Ovary (tissue), 9 donors: ENCODE measurements around the gene OARD1. TPM values are rescaled to one million over a fixed set of nuclear protein-coding genes. Genes with fewer than 3 reads are reported as not detected.

ENCODE experiments used
- DNase-seq, 5 donors: peaks; one replicate each; pipeline ENCODE4 v3.0.0-alpha.2; 2019 to 2020
- H3K27ac ChIP-seq, 2 donors: fragments of 200-600 bp; one replicate each; pipeline versions ENCODE4 v1.5.1 to v1.8.0; 2019 to 2022
- H3K27me3 ChIP-seq: fragments of 200-600 bp; one replicate; pipeline ENCODE4 v1.8.0; 2022
- H3K36me3 ChIP-seq: fragments of 200-600 bp; sonication (generic); one replicate; pipeline ENCODE4 v1.5.1; 2019
- H3K4me1 ChIP-seq: one replicate; pipeline ENCODE4 v1.8.1; 2013; ENCODE audit warnings: mild to moderate bottlenecking, moderate library complexity; ENCODE audit not compliant: insufficient read depth
- H3K4me3 ChIP-seq: fragments of 200-600 bp; sonication (generic); one replicate; pipeline ENCODE4 v1.5.1; 2017
- H3K9me3 ChIP-seq, 2 donors: fragments of 200-600 bp in 1 of 2; sonication (generic) in 1 of 2; one replicate each; pipeline versions ENCODE4 v1.5.1 to v1.8.1; 2013 to 2019; ENCODE audit warnings: mild to moderate bottlenecking in 1 of 2, moderate library complexity in 1 of 2
- EP300 ChIP-seq: sonication (generic); formaldehyde crosslinking; IDR thresholded peaks from one replicate; pipeline ENCODE4 v1.6.1; 2017; ENCODE audit warnings: antibody characterized with exemption
- POLR2A ChIP-seq: fragments of 450-650 bp; IDR thresholded peaks from one replicate; pipeline ENCODE4 v1.6.1; 2017; ENCODE audit warnings: antibody characterized with exemption, mild to moderate bottlenecking, moderate library complexity
- WGBS, 3 donors: extraction: QIAGEN DNeasy Blood & Tissue Kit in 1 of 3; methylation state at CpG; one replicate each; pipeline versions ENCODE4 v1.1.5 to v1.1.7; 2013 to 2017; 5-methylcytosine and 5-hydroxymethylcytosine counted together
- intact Hi-C, 4 donors: fragments of 100-400 bp; cut with DNase I; formaldehyde crosslinking; loops; one replicate each; pipeline versions ENCODE4 v1.11.0 to v1.15.1; 2022 to 2023
- polyA plus RNA-seq, 2 donors: library from polyadenylated mRNA; stranded (reverse); fragments of 200-250 nt in 1 of 2; fragments of 350-450 nt in 1 of 2; fragmentation: Illumina TruSeq in 1 of 2; extraction: RNeasy Lipid Tissue Mini Kit (QIAGEN cat#74804) in 1 of 2; gene quantifications; one replicate each; pipeline ENCODE4 v1.2.3, GENCODE V29; 2013 to 2014
- total RNA-seq, 7 donors: library from RNA; depleted of rRNA in 2 of 7; stranded (reverse); fragments of >200 nt in 2 of 7; fragmentation: NEBNext Ultra II Directional in 3 of 7; extraction: Animal tissue kit (Norgen Biotek cat#: 25700) in 3 of 7; gene quantifications; one replicate each; pipeline versions ENCODE4 v1.1.0 to v1.2.4, GENCODE V29; 2016 to 2023
- TF ChIP-seq, protein P1 (sequence below), 3 donors: fragments of 450-650 bp in 2 of 3; fragments of 200-600 bp in 1 of 3; IDR thresholded peaks; one replicate each; pipeline versions ENCODE4 v1.5.1 to v1.8.0; 2016 to 2022; ENCODE audit warnings: antibody characterized with exemption in 3 of 3, mild to moderate bottlenecking in 1 of 3
- donor health status: DM: no; HTN: no; CAD: no; lungs with moderate emphysema.
- donor health status: DM: no; HTN: no; CAD: no.
- donor health status: Bipolar disorder and iron deficiency.
- donor health status: DM: yes; HTN: yes; CAD: no.
- donor health status: DM: no; HTN: no; CAD: no.
- donor health status: DM: yes; HTN: yes; CAD: no.

OARD1 gene
- total and polyA plus RNA-seq, 9 donors = 10.6 to 34.5 (median 21.4) TPM

- TF ChIP-seq POLR2A = no peak
- TF ChIP-seq, protein P1, sequence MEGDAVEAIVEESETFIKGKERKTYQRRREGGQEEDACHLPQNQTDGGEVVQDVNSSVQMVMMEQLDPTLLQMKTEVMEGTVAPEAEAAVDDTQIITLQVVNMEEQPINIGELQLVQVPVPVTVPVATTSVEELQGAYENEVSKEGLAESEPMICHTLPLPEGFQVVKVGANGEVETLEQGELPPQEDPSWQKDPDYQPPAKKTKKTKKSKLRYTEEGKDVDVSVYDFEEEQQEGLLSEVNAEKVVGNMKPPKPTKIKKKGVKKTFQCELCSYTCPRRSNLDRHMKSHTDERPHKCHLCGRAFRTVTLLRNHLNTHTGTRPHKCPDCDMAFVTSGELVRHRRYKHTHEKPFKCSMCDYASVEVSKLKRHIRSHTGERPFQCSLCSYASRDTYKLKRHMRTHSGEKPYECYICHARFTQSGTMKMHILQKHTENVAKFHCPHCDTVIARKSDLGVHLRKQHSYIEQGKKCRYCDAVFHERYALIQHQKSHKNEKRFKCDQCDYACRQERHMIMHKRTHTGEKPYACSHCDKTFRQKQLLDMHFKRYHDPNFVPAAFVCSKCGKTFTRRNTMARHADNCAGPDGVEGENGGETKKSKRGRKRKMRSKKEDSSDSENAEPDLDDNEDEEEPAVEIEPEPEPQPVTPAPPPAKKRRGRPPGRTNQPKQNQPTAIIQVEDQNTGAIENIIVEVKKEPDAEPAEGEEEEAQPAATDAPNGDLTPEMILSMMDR (IDR thresholded peaks at IDR 0.05) = no peak
- TF ChIP-seq EP300 = no peak
- H3K9me3 ChIP-seq = no peaks in the 10 kb centered on the region
- H3K27ac ChIP-seq = no peak overlapping the region
- WGBS, 3 donors = 77 to 85% (median 81%) methylated on average over 5 of the region's 5 CpGs
- H3K4me1 ChIP-seq = no peaks in the 10 kb centered on the region
- no peak for DNase-seq
- no peaks in the 10 kb centered on the region for H3K27me3 ChIP-seq
- intact Hi-C loops = no loop called here
- no peak overlapping the region for H3K4me3 ChIP-seq
- H3K36me3 ChIP-seq = no peaks in the 10 kb centered on the region
These were observed 20.3 kb downstream of the OARD1 start for GRCh38 chr6:41051873-41052272.

GRCh38 chr6:41050536-41050935 is 21.6 kb downstream of the OARD1 start:
- DNase-seq = no peak
- H3K9me3 ChIP-seq = no peaks in the 10 kb centered on the region
- intact Hi-C loops = no loop called here
- TF ChIP-seq EP300 (no peak), POLR2A (no peak)
- TF ChIP-seq, protein P1 (IDR thresholded peaks at IDR 0.05) = no peak
- H3K27me3 ChIP-seq = no peaks in the 10 kb centered on the region
- WGBS, 3 donors = 56 to 61% (median 60%) methylated on average over 3 of the region's 3 CpGs
- H3K36me3 ChIP-seq = no peaks in the 10 kb centered on the region
- H3K4me1 ChIP-seq = no peaks in the 10 kb centered on the region
- no peak overlapping the region for H3K27ac ChIP-seq
- no peak overlapping the region for H3K4me3 ChIP-seq

GRCh38 chr6:41049955-41050354 is 22.2 kb downstream of the OARD1 start:
- intact Hi-C loops = no loop called here
- H3K36me3 ChIP-seq = no peaks in the 10 kb centered on the region
- WGBS, 3 donors = 77 to 87% (median 80%) methylated on average over 7 of the region's 7 CpGs

GRCh38 chr6:41049521-41049920 is 22.6 kb downstream of the OARD1 start:
- 62 to 92% (median 77%) methylated on average over 1 of the region's 1 CpG for WGBS, 3 donors

More at GRCh38 chr6:41049955-41050354, 22.2 kb downstream of the OARD1 start:
- TF ChIP-seq EP300 (no peak), POLR2A (no peak)
- TF ChIP-seq, protein P1 (IDR thresholded peaks at IDR 0.05) = no peak
- Histone ChIP-seq H3K27me3 (no peaks in the 10 kb centered on the region), H3K4me3 (no peak overlapping the region), H3K27ac (no peak overlapping the region), H3K9me3 (no peaks in the 10 kb centered on the region), H3K4me1 (no peaks in the 10 kb centered on the region)
- no peak for DNase-seq

More at GRCh38 chr6:41049521-41049920, 22.6 kb downstream of the OARD1 start:
- DNase-seq = no peak
- intact Hi-C loops = no loop called here
- Histone ChIP-seq H3K27me3 (no peaks in the 10 kb centered on the region), H3K36me3 (no peaks in the 10 kb centered on the region), H3K4me1 (no peaks in the 10 kb centered on the region), H3K9me3 (no peaks in the 10 kb centered on the region), H3K4me3 (no peak overlapping the region), H3K27ac (no peak overlapping the region)
- TF ChIP-seq POLR2A (no peak), EP300 (no peak)
- TF ChIP-seq, protein P1 (IDR thresholded peaks at IDR 0.05) = no peak
